ENCODE results near the gene TRAPPC14. TPM values are rescaled to one million over a fixed set of nuclear protein-coding genes. Genes with fewer than 3 reads are reported as not detected.

Gene TRAPPC14
- total and polyA plus RNA-seq, 9 of the 15 experiments (the other 6 are each of a cell fraction or from before 2014, with no cell fraction given), result 0.42 to 45.9 (median 18.2) TPM

DNA sequence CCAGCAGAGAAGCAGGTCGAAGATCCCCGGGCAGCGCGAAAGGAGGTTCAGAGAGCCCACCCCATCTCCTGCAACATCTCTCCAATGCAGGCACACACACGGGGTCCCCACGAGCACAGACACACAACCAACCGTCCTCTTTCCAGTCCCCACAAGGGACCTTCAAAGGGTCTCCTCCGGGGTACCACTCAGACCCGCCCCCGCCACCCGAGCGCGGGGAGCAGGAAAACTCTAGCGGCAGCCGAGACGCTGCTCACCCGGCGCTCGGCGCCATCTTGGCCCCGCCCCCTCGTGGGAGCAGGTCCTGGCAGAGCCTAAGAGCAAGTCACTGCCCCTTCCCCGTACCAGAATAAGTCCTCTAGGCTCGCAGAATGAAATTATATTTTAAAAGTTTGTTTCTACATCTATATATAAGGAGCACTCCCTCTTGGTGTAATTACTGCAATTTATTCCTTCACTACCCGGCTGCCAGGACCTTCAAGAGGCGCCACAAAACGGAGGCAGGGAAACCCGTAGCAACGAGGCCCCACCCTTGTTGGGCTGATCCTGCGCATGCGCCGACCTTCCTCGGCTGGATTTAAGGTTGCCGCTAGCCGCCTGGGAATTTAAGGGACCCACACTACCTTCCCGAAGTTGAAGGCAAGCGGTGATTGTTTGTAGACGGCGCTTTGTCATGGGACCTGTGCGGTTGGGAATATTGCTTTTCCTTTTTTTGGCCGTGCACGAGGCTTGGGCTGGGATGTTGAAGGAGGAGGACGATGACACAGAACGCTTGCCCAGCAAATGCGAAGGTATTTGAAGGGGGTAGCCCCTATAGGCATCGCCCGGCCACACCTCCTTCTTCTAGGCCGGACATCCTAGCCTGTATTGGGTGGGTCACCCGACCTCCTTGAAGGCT is 39.2 kb downstream of the TRAPPC14 start, which contains the start of the genes CNPY4 and TAF6 (continued):
- TF ChIP-seq, protein P1, sequence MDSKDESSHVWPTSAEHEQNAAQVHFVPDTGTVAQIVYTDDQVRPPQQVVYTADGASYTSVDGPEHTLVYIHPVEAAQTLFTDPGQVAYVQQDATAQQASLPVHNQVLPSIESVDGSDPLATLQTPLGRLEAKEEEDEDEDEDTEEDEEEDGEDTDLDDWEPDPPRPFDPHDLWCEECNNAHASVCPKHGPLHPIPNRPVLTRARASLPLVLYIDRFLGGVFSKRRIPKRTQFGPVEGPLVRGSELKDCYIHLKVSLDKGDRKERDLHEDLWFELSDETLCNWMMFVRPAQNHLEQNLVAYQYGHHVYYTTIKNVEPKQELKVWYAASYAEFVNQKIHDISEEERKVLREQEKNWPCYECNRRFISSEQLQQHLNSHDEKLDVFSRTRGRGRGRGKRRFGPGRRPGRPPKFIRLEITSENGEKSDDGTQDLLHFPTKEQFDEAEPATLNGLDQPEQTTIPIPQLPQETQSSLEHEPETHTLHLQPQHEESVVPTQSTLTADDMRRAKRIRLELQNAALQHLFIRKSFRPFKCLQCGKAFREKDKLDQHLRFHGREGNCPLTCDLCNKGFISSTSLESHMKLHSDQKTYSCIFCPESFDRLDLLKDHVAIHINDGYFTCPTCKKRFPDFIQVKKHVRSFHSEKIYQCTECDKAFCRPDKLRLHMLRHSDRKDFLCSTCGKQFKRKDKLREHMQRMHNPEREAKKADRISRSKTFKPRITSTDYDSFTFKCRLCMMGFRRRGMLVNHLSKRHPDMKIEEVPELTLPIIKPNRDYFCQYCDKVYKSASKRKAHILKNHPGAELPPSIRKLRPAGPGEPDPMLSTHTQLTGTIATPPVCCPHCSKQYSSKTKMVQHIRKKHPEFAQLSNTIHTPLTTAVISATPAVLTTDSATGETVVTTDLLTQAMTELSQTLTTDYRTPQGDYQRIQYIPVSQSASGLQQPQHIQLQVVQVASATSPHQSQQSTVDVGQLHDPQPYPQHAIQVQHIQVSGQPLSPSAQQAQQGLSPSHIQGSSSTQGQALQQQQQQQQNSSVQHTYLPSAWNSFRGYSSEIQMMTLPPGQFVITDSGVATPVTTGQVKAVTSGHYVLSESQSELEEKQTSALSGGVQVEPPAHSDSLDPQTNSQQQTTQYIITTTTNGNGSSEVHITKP (IDR thresholded peaks at IDR 0.05; ENCODE audit: partially characterized antibody), result no peak
- TF ChIP-seq HMGN3 (IDR thresholded peaks at IDR 0.05; ENCODE audit: borderline replicate concordance, extremely low read depth, insufficient read length, low read depth, low read length), result peak; percentile 24
- 0 out of 2 replicates have a peak, but pooled peaks have one; percentile 6 for TF ChIP-seq HEY1 (CRISPR knock-in tag; IDR thresholded peaks at IDR 0.05; ENCODE audit: borderline replicate concordance)
- peak; percentile 67 for TF ChIP-seq ASH1L (IDR thresholded peaks at IDR 0.05; ENCODE audit: borderline replicate concordance, low read depth, partially characterized antibody)
- TF ChIP-seq NR1H2 (CRISPR knock-in tag; IDR thresholded peaks at IDR 0.05), result no peak
- TF ChIP-seq, protein P2, sequence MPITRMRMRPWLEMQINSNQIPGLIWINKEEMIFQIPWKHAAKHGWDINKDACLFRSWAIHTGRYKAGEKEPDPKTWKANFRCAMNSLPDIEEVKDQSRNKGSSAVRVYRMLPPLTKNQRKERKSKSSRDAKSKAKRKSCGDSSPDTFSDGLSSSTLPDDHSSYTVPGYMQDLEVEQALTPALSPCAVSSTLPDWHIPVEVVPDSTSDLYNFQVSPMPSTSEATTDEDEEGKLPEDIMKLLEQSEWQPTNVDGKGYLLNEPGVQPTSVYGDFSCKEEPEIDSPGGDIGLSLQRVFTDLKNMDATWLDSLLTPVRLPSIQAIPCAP (CRISPR knock-in tag; IDR thresholded peaks at IDR 0.05; ENCODE audit: borderline replicate concordance), result no peak
- TF ChIP-seq MAFG (tag; conservative IDR thresholded peaks at IDR 0.05), result no peak
- no peak for TF ChIP-seq PBX2 (CRISPR knock-in tag; IDR thresholded peaks at IDR 0.05; ENCODE audit: low read depth)
- TF ChIP-seq PBX2 (tag; conservative IDR thresholded peaks at IDR 0.05; ENCODE audit: low read depth), result no peak
- no peak for TF ChIP-seq SRSF7 (optimal IDR thresholded peaks at IDR 0.05; ENCODE audit: low read depth, low read length)
- TF ChIP-seq HMBOX1 (IDR thresholded peaks at IDR 0.05), result no peak
- peak; percentile 86; the same call in 1 of the 2 replicates for TF ChIP-seq HIVEP1 (CRISPR knock-in tag; IDR thresholded peaks at IDR 0.05)
- TF ChIP-seq POLR2AphosphoS2 (IDR thresholded peaks at IDR 0.05; ENCODE audit: low read length), result peak; percentile 66; the same call in 1 of the 2 replicates
- peak; percentile 85 for TF ChIP-seq NKRF (IDR thresholded peaks at IDR 0.05; ENCODE audit: borderline replicate concordance)
- no peak for TF ChIP-seq U2AF2 (optimal IDR thresholded peaks at IDR 0.05; ENCODE audit: low read depth, low read length)
